Stimulated activated CD4-positive, alpha-beta T cell treated with anti-CD3 and anti-CD28 coated beads, Interleukin-2, amount 100 ng/mL, for 24 hours (primary cell): ENCODE measurements around the gene ZFX.

Experiments used
- DNase-seq, 2 donors: peaks; one replicate each; pipeline ENCODE4 v3.0.0-alpha.2; 2020

ZFX gene

GRCh38 chrX:24203072-24203808, 53.7 kb downstream of the ZFX start:
- DNase-seq: peak in 1 of 2 donors; percentile 18

GRCh38 chrX:24204331-24204730, 54.8 kb downstream of the ZFX start:
- DNase-seq: no peak

GRCh38 chrX:24204958-24205357, 55.4 kb downstream of the ZFX start:
- no peak for DNase-seq

- DNase-seq: no peak
These were observed 58.3 kb downstream of the ZFX start for GRCh38 chrX:24207826-24208225.

GRCh38 chrX:24208496-24209240, 59.1 kb downstream of the ZFX start:
- DNase-seq: no peak

GRCh38 chrX:24210190-24210589, 60.7 kb downstream of the ZFX start:
- no peak for DNase-seq

- DNase-seq: no peak
These were observed 65.0 kb downstream of the ZFX start for GRCh38 chrX:24214568-24214967.

- no peak for DNase-seq
These were observed 65.7 kb downstream of the ZFX start for GRCh38 chrX:24215272-24215671.

GRCh38 chrX:24216037-24216436, 66.5 kb downstream of the ZFX start:
- DNase-seq: no peak

GRCh38 chrX:24216827-24217226, 67.3 kb downstream of the ZFX start:
- no peak for DNase-seq

- no peak for DNase-seq
These were observed 69.8 kb downstream of the ZFX start for GRCh38 chrX:24219320-24219719.

GRCh38 chrX:24221872-24222271, 72.3 kb downstream of the ZFX start:
- no peak for DNase-seq

- DNase-seq: no peak
These were observed 75.7 kb downstream of the ZFX start for GRCh38 chrX:24225265-24225664.

GRCh38 chrX:24226176-24226575, 76.6 kb downstream of the ZFX start:
- DNase-seq: no peak

GRCh38 chrX:24228596-24228995, 79.1 kb downstream of the ZFX start:
- no peak for DNase-seq

GRCh38 chrX:24229400-24229879, 79.9 kb downstream of the ZFX start:
- no peak for DNase-seq

GRCh38 chrX:24229976-24230375, 80.4 kb downstream of the ZFX start:
- DNase-seq: no peak

GRCh38 chrX:24231131-24231540, 81.6 kb downstream of the ZFX start:
- no peak for DNase-seq

- DNase-seq: no peak
These were observed 82.2 kb downstream of the ZFX start for GRCh38 chrX:24231641-24232179.

- DNase-seq: no peak
These were observed 83.3 kb downstream of the ZFX start for GRCh38 chrX:24232796-24233195.

GRCh38 chrX:24235084-24235710, 85.7 kb downstream of the ZFX start:
- no peak for DNase-seq

GRCh38 chrX:24241822-24242648, 92.5 kb downstream of the ZFX start:
- DNase-seq: no peak
